Measurements from ENCODE around the gene TDRD5.

GRCh38 chr1:179714159-179714558 lies 122.5 kb downstream of the TDRD5 start:
- TF ChIP-seq CTCF (conservative IDR thresholded peaks at IDR 0.05; ENCODE audit: low read depth in 2 of 2) (no peak), EZH2 (IDR thresholded peaks at IDR 0.05; ENCODE audit: low read depth, unreplicated experiment) (no peak), POLR2AphosphoS5 (IDR thresholded peaks at IDR 0.05; ENCODE audit: low read depth) (no peak), CREB1 (CRISPR knock-in tag; IDR thresholded peaks at IDR 0.05; ENCODE audit: low read depth) (no peak), JUNB (IDR thresholded peaks at IDR 0.05; ENCODE audit: unreplicated experiment) (no peak)
